Esophagus muscularis mucosa (tissue), 4 donors: ENCODE measurements around the gene BRD2. TPM values are rescaled to one million over a fixed set of nuclear protein-coding genes. Genes with fewer than 3 reads are reported as not detected.

Experiments used
- DNase-seq: peaks from one replicate; pipeline ENCODE4 v3.0.0-alpha.2; 2017; ENCODE audit errors: extremely low spot score
- H3K27ac ChIP-seq, 4 donors: fragments of 200-600 bp; sonication (generic); replicated peaks in 1 of 4; 1 replicate in 3 of 4; 2 replicates in 1 of 4; pipeline ENCODE4 v1.5.1; 2016 to 2019; ENCODE audit warnings: mild to moderate bottlenecking in 1 of 4
- H3K27me3 ChIP-seq, 4 donors: fragments of 200-600 bp; sonication (generic); one replicate each; pipeline versions ENCODE4 v1.5.1 to v1.6.0; 2016 to 2019
- H3K36me3 ChIP-seq, 4 donors: fragments of 200-600 bp; sonication (generic); one replicate each; pipeline ENCODE4 v1.5.1; 2016 to 2019
- H3K4me1 ChIP-seq, 4 donors: fragments of 200-600 bp; sonication (generic); one replicate each; pipeline ENCODE4 v1.5.1; 2016 to 2019
- H3K4me3 ChIP-seq, 4 donors: fragments of 200-600 bp; sonication (generic); 1 replicate in 2 of 4; 2 replicates in 2 of 4; pipeline ENCODE4 v1.5.1; 2016 to 2019; ENCODE audit warnings: mild to moderate bottlenecking in 4 of 4, moderate library complexity in 1 of 4
- H3K9me3 ChIP-seq, 4 donors: fragments of 200-600 bp; sonication (generic); 1 replicate in 3 of 4; 2 replicates in 1 of 4; pipeline ENCODE4 v1.5.1; 2016 to 2019
- CTCF ChIP-seq, 3 experiments: fragments of 200-600 bp in 2 of 3; fragments of 450-650 bp in 1 of 3; sonication (generic) in 2 of 3; IDR thresholded peaks; one replicate each; pipeline ENCODE4 v1.5.1; 2017 to 2019; ENCODE audit warnings: antibody characterized with exemption in 3 of 3, mild to moderate bottlenecking in 2 of 3, moderate library complexity in 1 of 3
- EP300 ChIP-seq: sonication (generic); formaldehyde crosslinking; IDR thresholded peaks from one replicate; pipeline ENCODE4 v1.6.1; 2017; ENCODE audit warnings: antibody characterized with exemption
- POLR2A ChIP-seq: fragments of 450-650 bp; IDR thresholded peaks from one replicate; pipeline ENCODE4 v1.6.1; 2017; ENCODE audit warnings: antibody characterized with exemption, moderate library complexity, mild to moderate bottlenecking, low read depth
- POLR2AphosphoS5 ChIP-seq, 2 donors: sonication (generic); formaldehyde crosslinking; IDR thresholded peaks; one replicate each; pipeline ENCODE4 v1.6.1; 2017; ENCODE audit warnings: antibody characterized with exemption in 2 of 2
- WGBS: methylation state at CpG from one replicate; pipeline ENCODE4 v1.1.5; 2018; 5-methylcytosine and 5-hydroxymethylcytosine counted together
- intact Hi-C: fragments of 100-400 bp; cut with DNase I; formaldehyde crosslinking; loops from one replicate; pipeline ENCODE4 v1.15.1; 2023
- total RNA-seq, 4 donors: library from RNA; depleted of rRNA; stranded (reverse); fragments of >200 nt; gene quantifications; one replicate each; pipeline versions ENCODE4 v1.1.0 to v1.2.1, GENCODE V29; 2016

BRD2 gene
- total RNA-seq, 4 donors from 2014 or later: 107 to 148 (median 118) TPM

GRCh38 chr6:32980488-32981038 is 12.2 kb downstream of the BRD2 start:
- Histone ChIP-seq H3K27ac (peak overlapping the region in 2 of 4 donors; percentile 33 to 36), H3K4me3 (no peak overlapping the region), H3K27me3 (no peaks in the 10 kb centered on the region), H3K36me3 (peaks cover 57 to 68% (median 66%) of the 10 kb centered on the region in 4 donors), H3K4me1 (peaks cover 33 to 81% (median 62%) of the 10 kb centered on the region in 4 donors), H3K9me3 (no peaks in the 10 kb centered on the region)
- no peak for DNase-seq
- no peak for TF ChIP-seq POLR2AphosphoS5 (IDR thresholded peaks at IDR 0.05)
- TF ChIP-seq CTCF (IDR thresholded peaks at IDR 0.05): no peak
- TF ChIP-seq EP300: no peak
- TF ChIP-seq POLR2A: no peak
- intact Hi-C loops: no loop called here
- 68% methylated on average over 10 of the region's 11 CpGs for WGBS

DNA sequence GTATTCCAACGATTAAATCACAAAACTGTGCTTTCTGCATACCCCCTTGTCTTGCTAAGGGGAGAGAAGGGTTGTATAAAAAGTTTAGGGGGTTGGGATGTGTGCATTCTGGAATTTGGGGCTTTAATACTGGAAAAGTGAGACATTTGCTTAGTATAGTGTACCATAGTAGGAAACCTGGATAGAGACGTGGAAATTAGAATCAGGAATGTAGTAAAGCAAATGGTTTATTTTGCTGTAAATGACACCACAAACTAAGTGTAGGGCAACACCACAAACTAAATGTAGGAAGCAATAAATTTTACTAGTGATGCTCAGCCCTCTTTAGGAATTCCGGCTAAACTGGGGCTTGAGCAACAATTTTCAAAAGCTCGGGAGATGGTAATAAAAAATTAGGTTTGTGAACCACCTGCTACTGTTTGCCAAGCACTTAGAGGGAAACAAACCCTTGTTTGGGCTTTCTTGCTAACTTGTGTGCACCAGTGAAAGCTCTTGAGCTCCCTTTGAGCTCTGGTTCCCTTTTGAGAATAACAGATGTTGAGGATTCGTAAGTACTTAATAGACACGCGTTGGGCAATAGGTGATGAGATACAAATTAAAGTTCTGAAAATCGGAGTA is 13.8 kb downstream of the BRD2 start:
- TF ChIP-seq EP300 (no peak), POLR2A (no peak), CTCF (IDR thresholded peaks at IDR 0.05) (no peak), POLR2AphosphoS5 (IDR thresholded peaks at IDR 0.05) (no peak)
- no peak overlapping the region for H3K4me3 ChIP-seq
- WGBS: 46% methylated on average over 8 of the region's 8 CpGs
- no peak for DNase-seq
- peaks cover 41 to 52% (median 50%) of the 10 kb centered on the region in 4 donors for H3K36me3 ChIP-seq
- no peaks in the 10 kb centered on the region for H3K27me3 ChIP-seq
- peaks cover 17 to 65% (median 46%) of the 10 kb centered on the region in 4 donors for H3K4me1 ChIP-seq
- peak overlapping the region in 3 of 4 donors; percentile 50 to 66 (median 59) for H3K27ac ChIP-seq
- no peaks in the 10 kb centered on the region for H3K9me3 ChIP-seq
- intact Hi-C loops: no loop called here

DNA sequence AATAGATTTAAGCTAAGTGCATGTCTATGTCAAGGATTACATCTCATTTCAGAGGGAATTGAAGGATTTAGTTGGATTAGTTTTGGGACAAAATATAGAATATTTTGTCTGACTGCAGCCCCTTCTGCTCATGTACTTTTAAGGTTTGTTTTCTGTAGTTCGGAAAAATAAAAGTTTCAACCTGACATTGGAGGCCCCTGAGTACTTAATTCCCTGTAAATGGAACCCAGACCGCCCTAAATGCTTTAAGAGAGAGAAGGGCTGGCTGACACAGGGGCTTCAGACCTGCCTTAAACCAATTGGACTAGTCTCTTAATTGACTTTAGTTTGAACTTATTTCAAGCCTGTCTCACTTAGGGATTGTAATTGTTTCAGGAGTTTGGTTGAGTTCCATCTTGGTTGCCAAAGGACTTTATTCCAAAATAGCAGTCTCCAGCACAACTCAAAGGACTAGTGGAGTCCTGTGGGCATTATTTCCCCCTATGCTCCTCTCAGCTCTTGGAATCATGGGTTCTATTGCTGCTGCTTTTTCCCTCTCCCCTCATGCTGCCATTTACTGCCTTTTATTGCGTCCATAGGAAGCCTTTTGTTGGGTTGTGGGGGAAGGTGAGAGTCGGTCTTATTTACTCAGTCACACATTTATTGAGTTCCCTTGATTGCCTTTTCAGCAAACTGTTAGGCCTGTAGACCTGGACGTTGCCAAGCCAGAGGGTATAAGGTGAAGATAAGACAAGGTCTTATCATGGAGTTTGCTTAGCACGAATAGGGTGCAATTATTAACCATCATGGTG is 14.5 kb downstream of the BRD2 start:
- TF ChIP-seq POLR2A (no peak), EP300 (no peak), POLR2AphosphoS5 (IDR thresholded peaks at IDR 0.05) (no peak), CTCF (IDR thresholded peaks at IDR 0.05) (no peak)
- H3K9me3 ChIP-seq: no peaks in the 10 kb centered on the region
- H3K36me3 ChIP-seq: peaks cover 34 to 45% (median 42%) of the 10 kb centered on the region in 4 donors
- no peaks in the 10 kb centered on the region for H3K27me3 ChIP-seq
- 65% methylated on average over 6 of the region's 6 CpGs for WGBS
- no peak for DNase-seq
- H3K4me3 ChIP-seq: no peak overlapping the region
- H3K27ac ChIP-seq: peak overlapping the region in 3 of 4 donors; percentile 42 to 66 (median 59)
- intact Hi-C loops: no loop called here
- H3K4me1 ChIP-seq: peaks cover 14 to 58% (median 40%) of the 10 kb centered on the region in 4 donors

DNA sequence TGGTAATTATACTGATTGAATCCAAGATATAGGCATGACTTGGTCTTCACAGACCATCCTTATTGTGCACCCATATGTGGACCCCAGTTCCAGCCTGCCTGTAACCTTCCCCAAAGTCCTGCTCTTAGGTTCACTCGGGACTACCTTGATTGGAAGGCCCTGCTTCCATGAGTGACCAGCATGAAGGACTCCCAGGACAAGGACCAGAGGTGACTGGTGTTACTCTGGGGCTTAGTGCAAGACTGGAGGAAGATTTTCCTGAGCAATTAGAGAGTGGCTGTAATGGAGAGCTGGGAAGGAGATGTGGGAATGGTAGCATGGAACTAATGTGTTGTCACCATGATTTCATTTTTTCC is 15.1 kb downstream of the BRD2 start:
- intact Hi-C loops: no loop called here
- peaks cover 28 to 39% (median 37%) of the 10 kb centered on the region in 4 donors for H3K36me3 ChIP-seq
- WGBS: 91% methylated on average over 1 of the region's 1 CpG
- no peak for DNase-seq
- H3K4me1 ChIP-seq: peaks cover 14 to 52% (median 34%) of the 10 kb centered on the region in 4 donors
- H3K9me3 ChIP-seq: no peaks in the 10 kb centered on the region
- H3K27ac ChIP-seq: peak overlapping the region in 1 of 4 donors; percentile 66
- H3K27me3 ChIP-seq: no peaks in the 10 kb centered on the region
- no peak overlapping the region for H3K4me3 ChIP-seq
- no peak for TF ChIP-seq CTCF (IDR thresholded peaks at IDR 0.05)
